Upper lobe of left lung (tissue), 4 donors: ENCODE data around the gene GTSE1.

Source experiments
- POLR2AphosphoS5 ChIP-seq, 2 donors: sonication (generic); formaldehyde crosslinking; IDR thresholded peaks; one replicate each; pipeline ENCODE4 v1.5.1; 2017; ENCODE audit warnings: antibody characterized with exemption in 2 of 2
- TF ChIP-seq, protein P1 (sequence below), 6 experiments: fragments of 450-650 bp in 4 of 6; fragments of 200-600 bp in 2 of 6; sonication (generic) in 2 of 6; IDR thresholded peaks; one replicate each; pipeline ENCODE4 v1.5.1; 2016 to 2019; ENCODE audit warnings: antibody characterized with exemption in 6 of 6

DNA sequence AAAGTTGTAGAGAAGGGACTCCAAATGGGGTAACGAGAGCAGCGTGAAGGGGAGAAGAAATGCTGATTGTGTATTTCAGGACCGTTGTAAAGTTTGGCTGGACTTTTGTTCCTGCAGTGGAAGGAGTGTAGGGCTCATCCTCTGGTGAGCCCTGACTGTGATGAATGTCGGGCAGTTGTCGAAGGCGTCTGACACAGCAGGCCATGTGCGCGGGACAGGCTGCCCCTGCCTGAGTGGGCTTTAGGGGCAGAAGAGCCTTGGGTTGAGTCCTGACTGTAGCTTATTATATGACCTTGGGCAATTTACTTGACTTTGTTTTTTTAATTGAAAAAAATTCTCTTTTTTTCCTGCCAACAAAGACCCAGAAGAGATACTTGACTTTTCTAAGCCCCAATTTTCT is 42.0 kb downstream of the GTSE1 start:
- TF ChIP-seq, protein P1, sequence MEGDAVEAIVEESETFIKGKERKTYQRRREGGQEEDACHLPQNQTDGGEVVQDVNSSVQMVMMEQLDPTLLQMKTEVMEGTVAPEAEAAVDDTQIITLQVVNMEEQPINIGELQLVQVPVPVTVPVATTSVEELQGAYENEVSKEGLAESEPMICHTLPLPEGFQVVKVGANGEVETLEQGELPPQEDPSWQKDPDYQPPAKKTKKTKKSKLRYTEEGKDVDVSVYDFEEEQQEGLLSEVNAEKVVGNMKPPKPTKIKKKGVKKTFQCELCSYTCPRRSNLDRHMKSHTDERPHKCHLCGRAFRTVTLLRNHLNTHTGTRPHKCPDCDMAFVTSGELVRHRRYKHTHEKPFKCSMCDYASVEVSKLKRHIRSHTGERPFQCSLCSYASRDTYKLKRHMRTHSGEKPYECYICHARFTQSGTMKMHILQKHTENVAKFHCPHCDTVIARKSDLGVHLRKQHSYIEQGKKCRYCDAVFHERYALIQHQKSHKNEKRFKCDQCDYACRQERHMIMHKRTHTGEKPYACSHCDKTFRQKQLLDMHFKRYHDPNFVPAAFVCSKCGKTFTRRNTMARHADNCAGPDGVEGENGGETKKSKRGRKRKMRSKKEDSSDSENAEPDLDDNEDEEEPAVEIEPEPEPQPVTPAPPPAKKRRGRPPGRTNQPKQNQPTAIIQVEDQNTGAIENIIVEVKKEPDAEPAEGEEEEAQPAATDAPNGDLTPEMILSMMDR (IDR thresholded peaks at IDR 0.05), result no peak
- no peak for TF ChIP-seq POLR2AphosphoS5 (IDR thresholded peaks at IDR 0.05)
